Fibroblast of mammary gland (primary cell): Measurements from ENCODE around the gene MRGPRD.

Experiments
- DNase-seq: peaks from one replicate; pipeline ENCODE4 v3.0.0-alpha.2; 2010; ENCODE audit warnings: low read depth
- H3K4me3 ChIP-seq: 2 replicates; pipeline ENCODE4 v1.5.1; 2011; ENCODE audit warnings: low read depth, mild to moderate bottlenecking, low read length, moderate library complexity; ENCODE audit not compliant: control insufficient read depth
- TF ChIP-seq, protein P1 (sequence below): conservative IDR thresholded peaks from 2 replicates; pipeline ENCODE4 v1.5.1; 2011; ENCODE audit warnings: low read depth, low read length, inconsistent platforms; ENCODE audit not compliant: control insufficient read depth, insufficient read depth

Gene MRGPRD

DNA sequence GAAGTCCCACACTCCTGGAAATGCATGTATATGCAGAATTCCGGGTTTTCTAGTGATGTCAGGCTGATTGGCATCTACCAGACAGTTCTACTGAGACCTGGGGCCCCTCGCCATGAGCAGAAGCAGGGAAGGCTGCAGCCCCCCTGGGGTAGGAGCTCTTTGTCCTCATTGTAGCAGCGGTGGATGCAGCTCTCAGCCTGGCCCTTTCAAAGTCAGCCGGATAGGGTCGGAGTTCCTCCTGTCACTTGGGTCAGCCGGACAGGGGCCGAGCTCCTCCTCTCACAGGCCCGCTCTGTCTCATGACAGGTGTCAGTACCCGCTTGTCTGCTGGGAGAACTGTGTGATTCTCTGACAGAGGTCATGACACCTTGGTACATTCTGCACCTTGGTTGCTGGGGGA, 30.0 kb downstream of the MRGPRD start:
- no peak for DNase-seq
- no peak overlapping the region for H3K4me3 ChIP-seq
- TF ChIP-seq, protein P1, sequence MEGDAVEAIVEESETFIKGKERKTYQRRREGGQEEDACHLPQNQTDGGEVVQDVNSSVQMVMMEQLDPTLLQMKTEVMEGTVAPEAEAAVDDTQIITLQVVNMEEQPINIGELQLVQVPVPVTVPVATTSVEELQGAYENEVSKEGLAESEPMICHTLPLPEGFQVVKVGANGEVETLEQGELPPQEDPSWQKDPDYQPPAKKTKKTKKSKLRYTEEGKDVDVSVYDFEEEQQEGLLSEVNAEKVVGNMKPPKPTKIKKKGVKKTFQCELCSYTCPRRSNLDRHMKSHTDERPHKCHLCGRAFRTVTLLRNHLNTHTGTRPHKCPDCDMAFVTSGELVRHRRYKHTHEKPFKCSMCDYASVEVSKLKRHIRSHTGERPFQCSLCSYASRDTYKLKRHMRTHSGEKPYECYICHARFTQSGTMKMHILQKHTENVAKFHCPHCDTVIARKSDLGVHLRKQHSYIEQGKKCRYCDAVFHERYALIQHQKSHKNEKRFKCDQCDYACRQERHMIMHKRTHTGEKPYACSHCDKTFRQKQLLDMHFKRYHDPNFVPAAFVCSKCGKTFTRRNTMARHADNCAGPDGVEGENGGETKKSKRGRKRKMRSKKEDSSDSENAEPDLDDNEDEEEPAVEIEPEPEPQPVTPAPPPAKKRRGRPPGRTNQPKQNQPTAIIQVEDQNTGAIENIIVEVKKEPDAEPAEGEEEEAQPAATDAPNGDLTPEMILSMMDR: no peak

DNA sequence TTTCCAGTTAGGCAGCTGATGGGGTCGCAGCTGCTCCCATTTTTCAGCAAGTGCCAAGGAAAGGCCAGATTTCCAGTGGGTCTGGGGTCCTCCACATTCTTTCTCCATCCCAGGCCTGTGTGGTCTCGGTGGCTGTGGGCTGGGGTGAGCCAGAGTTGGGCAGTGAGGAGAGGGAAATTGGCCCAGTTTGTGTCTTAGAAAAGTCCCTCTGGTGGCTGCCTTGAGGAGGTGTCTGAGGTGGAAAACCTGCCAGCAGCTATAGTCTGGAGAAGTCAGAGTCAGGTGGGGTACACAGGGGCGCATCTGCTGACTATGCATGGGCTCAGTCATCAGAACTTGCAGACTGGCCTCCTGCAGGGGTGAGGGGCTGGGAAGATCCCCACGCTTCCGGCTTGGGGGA, 30.5 kb downstream of the MRGPRD start:
- peak; percentile 17 for DNase-seq
- TF ChIP-seq, protein P1: peak; percentile 31

DNA sequence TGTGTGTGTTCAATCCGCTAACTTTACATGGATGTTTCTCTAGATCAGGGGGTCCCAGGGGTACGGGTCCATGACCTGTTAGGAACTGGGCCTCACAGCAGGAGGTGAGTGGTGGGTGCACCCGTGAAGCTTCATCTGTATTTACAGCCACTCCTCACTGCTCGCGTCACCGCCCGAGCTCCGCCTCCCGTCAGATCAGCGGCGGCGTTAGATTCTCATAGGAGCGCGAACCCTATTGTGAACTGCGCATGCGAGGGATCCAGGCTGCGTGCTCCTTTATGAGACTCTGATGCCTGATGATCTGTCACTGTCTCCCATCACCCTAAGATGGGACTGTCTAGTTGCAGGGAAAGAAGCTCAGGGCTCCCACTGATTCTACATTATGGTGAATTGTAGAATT, 31.9 kb downstream of the MRGPRD start:
- H3K4me3 ChIP-seq: no peak overlapping the region
- TF ChIP-seq, protein P1: no peak

More for the DNA sequence above, 30.5 kb downstream of the MRGPRD start:
- no peak overlapping the region for H3K4me3 ChIP-seq

DNA sequence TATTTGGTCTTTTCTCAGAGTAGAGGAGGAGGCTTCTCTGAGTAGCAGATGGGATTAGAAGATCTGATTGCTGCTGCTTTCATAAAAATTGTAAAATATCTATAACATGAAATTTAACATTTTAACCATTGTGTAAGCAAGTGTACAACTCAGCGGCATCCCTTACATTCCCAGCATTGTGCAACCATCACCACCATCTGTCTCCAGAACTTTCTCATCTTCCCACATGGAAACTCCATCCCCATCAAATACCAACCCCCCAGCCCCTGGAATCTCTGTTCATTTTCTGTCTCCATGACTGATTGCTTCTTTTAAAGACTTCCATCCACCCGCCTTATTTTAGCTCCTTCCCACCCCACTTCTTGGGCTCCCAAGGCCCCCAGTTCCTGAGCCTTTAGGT, 32.3 kb downstream of the MRGPRD start:
- TF ChIP-seq, protein P1: no peak
- no peak for DNase-seq
- H3K4me3 ChIP-seq: no peak overlapping the region

More for the DNA sequence above, 31.9 kb downstream of the MRGPRD start:
- no peak for DNase-seq

- TF ChIP-seq, protein P1: no peak
- H3K4me3 ChIP-seq: no peak overlapping the region
- DNase-seq: no peak
These were observed 33.6 kb downstream of the MRGPRD start for GRCh38 chr11:68947151-68947550.

GRCh38 chr11:68946416-68947090, 34.2 kb downstream of the MRGPRD start:
- no peak overlapping the region for H3K4me3 ChIP-seq
- peak; percentile 82 for DNase-seq
- TF ChIP-seq, protein P1: no peak
